ENCODE measurements around the gene FCSK. TPM values are rescaled to one million over a fixed set of nuclear protein-coding genes. Genes with fewer than 3 reads are reported as not detected.

FCSK gene
- total RNA-seq, 1 experiment from 2014 or later: 11.2 TPM

DNA sequence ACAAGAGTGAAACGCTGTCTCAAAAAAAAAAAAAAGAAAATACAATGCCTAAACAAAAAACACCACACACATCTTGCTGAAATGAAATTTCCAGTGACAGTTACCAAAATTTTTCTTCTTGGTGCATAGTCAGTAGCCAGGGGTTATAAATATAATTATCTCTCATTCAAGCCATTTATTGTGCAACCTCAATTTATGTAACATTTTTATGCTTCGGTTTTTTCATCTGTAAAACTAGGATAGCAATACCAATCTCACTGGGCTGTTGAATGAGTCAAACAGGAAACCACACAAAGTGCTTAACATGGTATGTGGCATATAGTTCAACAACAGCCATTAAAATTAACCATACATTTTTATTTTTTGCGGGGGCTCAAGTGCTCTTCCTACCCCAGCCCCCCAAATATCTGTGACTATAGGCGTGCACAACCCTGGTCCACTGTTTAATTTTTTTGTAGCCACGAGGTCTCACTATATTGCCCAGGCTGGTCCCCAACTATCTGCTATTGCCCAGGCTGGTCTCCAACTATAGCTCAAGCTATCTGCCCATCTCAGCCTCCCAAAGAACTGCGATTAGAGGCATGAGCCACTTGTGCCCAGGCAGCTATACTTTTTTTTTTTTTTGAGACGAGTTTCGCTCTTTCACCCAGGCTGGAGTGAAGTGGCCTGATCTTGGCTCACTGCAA, 66.4 kb downstream of the FCSK start:
- no peak overlapping the region for H3K27ac ChIP-seq (ENCODE audit: low read depth, low read length, poor library complexity, severe bottlenecking)
- peaks cover 4% of the 10 kb centered on the region for H3K4me1 ChIP-seq (ENCODE audit: insufficient read depth, low read length, poor library complexity, severe bottlenecking)
- peak; percentile 33 for DNase-seq (ENCODE audit: low spot score)
- CTCF ChIA-PET: interaction anchor here (0.6 to 0.7 kb wide), 2 partner anchors 151 to 251 kb away, joined by 3 to 4 read pairs; no protein-coding TSS in a partner anchor
- no peak overlapping the region for H3K4me3 ChIP-seq (ENCODE audit: low read depth, low read length, poor library complexity, severe bottlenecking)
- H3K36me3 ChIP-seq (ENCODE audit: insufficient read depth, low read length, poor library complexity, severe bottlenecking): peaks cover 14% of the 10 kb centered on the region
- no peaks in the 10 kb centered on the region for H3K9me3 ChIP-seq (ENCODE audit: low read depth, low read length, poor library complexity, severe bottlenecking)
- intact Hi-C loops (cut with micrococcal nuclease; ENCODE audit: unreplicated experiment): loop anchor here (5.0 to 10.0 kb wide), 2 partner anchors 134 to 233 kb away; partner anchors contain the start of gene AARS1
- no TSS peak for BruUV-seq (replicated peaks)
- TF ChIP-seq CTCF (conservative IDR thresholded peaks at IDR 0.05; ENCODE audit: low read depth, low read length): no peak
- no peak for TF ChIP-seq EZH2 (IDR thresholded peaks at IDR 0.05; ENCODE audit: borderline replicate concordance, low read depth, low read length, poor library complexity, severe bottlenecking)
- POLR2A ChIA-PET (ENCODE audit: low non-redundant PET): no interaction called here
- H3K27me3 ChIP-seq (replicated peaks; ENCODE audit: insufficient read depth, low read depth, low read length, poor library complexity): no peaks in the 10 kb centered on the region

- intact Hi-C loops (cut with micrococcal nuclease; ENCODE audit: unreplicated experiment): loop anchor here (2.0 to 10.0 kb wide), 3 partner anchors 132 to 235 kb away; partner anchors contain the start of gene AARS1
- Histone ChIP-seq H3K9me3 (ENCODE audit: low read depth, low read length, poor library complexity, severe bottlenecking) (no peaks in the 10 kb centered on the region), H3K36me3 (ENCODE audit: insufficient read depth, low read length, poor library complexity, severe bottlenecking) (peaks cover 23% of the 10 kb centered on the region), H3K27me3 (replicated peaks; ENCODE audit: insufficient read depth, low read depth, low read length, poor library complexity) (no peaks in the 10 kb centered on the region), H3K4me1 (ENCODE audit: insufficient read depth, low read length, poor library complexity, severe bottlenecking) (peaks cover 21% of the 10 kb centered on the region), H3K27ac (ENCODE audit: low read depth, low read length, poor library complexity, severe bottlenecking) (peak overlapping the region; percentile 93), H3K4me3 (ENCODE audit: low read depth, low read length, poor library complexity, severe bottlenecking) (peak overlapping the region; percentile 67)
- TF ChIP-seq CTCF (conservative IDR thresholded peaks at IDR 0.05; ENCODE audit: low read depth, low read length) (no peak), EZH2 (IDR thresholded peaks at IDR 0.05; ENCODE audit: borderline replicate concordance, low read depth, low read length, poor library complexity, severe bottlenecking) (no peak)
- CTCF ChIA-PET: no interaction called here
- DNase-seq (ENCODE audit: low spot score): no peak
- no TSS peak for BruUV-seq (replicated peaks)
- POLR2A ChIA-PET (ENCODE audit: low non-redundant PET): interaction anchor here (0.6 to 0.7 kb wide), 3 partner anchors 145 to 362 kb away, joined by 3 to 8 read pairs (median 3); no protein-coding TSS in a partner anchor
Measured at GRCh38 chr16:70522216-70523075, 68.1 kb downstream of the FCSK start.

GRCh38 chr16:70523076-70523742, 68.8 kb downstream of the FCSK start, which contains the start of gene COG4:
TSS of gene COG4 (minus strand) at chr16:70523554. CDS start at chr16:70523543, 11 bp downstream.
- Histone ChIP-seq H3K27ac (ENCODE audit: low read depth, low read length, poor library complexity, severe bottlenecking) (peak within 1 kb of the TSS; percentile 93), H3K27me3 (replicated peaks; ENCODE audit: insufficient read depth, low read depth, low read length, poor library complexity) (no peaks in the 10 kb centered on the region), H3K4me1 (ENCODE audit: insufficient read depth, low read length, poor library complexity, severe bottlenecking) (peaks cover 27% of the 10 kb centered on the region), H3K36me3 (ENCODE audit: insufficient read depth, low read length, poor library complexity, severe bottlenecking) (peaks cover 29% of the 10 kb centered on the region), H3K4me3 (ENCODE audit: low read depth, low read length, poor library complexity, severe bottlenecking) (peak within 1 kb of the TSS; percentile 67), H3K9me3 (ENCODE audit: low read depth, low read length, poor library complexity, severe bottlenecking) (no peaks in the 10 kb centered on the region)
- BruUV-seq (replicated peaks): TSS peak; percentile 89
- no peak for TF ChIP-seq EZH2 (IDR thresholded peaks at IDR 0.05; ENCODE audit: borderline replicate concordance, low read depth, low read length, poor library complexity, severe bottlenecking)
- TF ChIP-seq CTCF (conservative IDR thresholded peaks at IDR 0.05; ENCODE audit: low read depth, low read length): no peak
- intact Hi-C loops (cut with micrococcal nuclease; ENCODE audit: unreplicated experiment): loop anchor here (2.0 to 10.0 kb wide), 3 partner anchors 132 to 236 kb away; partner anchors contain the start of gene AARS1
- ChIA-PET POLR2A (ENCODE audit: low non-redundant PET) (interaction anchor here (0.7 kb wide), 3 partner anchors 89 to 363 kb away, joined by 3 to 8 read pairs (median 3); no protein-coding TSS in a partner anchor), CTCF (interaction anchor here (0.6 kb wide), 1 partner anchor 192 kb away, joined by 3 read pairs; no protein-coding TSS in a partner anchor)
- peak; percentile 92 for DNase-seq (ENCODE audit: low spot score)

Measured in A673 (cell line).